Measurements from ENCODE around the gene PRPS2.

Gene PRPS2

GRCh38 chrX:12792711-12793110, 1.5 kb downstream of the PRPS2 start:
- TF ChIP-seq CTCF (IDR thresholded peaks at IDR 0.05) = no peak

DNA sequence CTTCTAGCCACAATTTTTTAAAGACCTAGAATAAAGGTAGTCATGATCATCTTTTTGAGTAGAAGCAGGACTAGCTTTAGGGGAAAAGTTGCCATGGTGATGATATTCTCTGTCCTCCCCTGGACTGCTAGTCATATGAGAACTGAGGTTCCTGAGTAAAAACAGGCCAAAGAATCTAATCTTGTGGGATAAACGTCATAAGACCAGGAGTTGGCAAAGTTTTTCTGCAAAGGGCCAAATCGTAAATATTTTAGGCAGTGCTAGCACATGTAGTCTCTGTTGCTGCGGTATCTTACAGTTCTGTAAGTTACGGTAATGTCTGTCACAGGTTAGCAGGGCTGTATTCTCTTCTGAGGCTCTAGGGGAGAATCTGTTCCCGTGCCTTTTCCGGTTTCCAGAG, 3.4 kb downstream of the PRPS2 start:
- no peak for TF ChIP-seq CTCF (IDR thresholded peaks at IDR 0.05)

DNA sequence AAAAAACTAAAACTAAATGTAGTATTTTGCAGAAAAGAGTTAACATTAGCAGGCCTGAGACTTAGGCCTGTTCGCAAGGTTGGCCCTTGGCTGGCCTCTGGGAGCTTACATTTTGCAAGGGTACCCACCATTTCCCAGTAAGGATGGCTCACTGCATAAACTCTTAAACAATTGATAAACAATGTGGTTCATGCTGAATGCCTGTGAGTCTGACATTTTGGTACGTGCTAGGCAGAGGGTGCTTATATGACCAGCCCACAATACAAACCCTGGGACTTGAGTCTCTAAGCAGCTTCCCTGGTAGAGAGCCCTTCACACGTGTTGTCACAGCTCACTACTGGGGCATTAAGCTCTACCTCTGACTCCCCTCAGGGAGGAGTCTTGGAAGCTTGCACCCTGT, 7.4 kb downstream of the PRPS2 start:
- no peak for TF ChIP-seq CTCF (IDR thresholded peaks at IDR 0.05)

DNA sequence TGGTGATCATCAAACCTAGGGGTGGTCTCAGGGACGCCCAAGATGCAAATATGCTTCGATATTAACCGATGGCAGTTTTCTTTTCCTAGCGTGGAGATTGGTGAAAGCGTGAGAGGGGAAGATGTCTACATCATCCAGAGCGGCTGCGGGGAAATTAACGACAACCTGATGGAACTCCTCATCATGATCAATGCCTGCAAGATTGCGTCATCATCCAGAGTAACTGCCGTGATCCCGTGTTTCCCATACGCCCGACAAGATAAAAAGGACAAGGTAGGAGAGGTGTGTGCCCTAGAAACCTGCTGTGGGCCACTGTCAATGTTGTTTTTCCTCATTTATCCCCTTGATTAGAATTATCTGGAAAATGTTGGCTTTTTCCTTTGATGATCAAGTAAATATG, 7.9 kb downstream of the PRPS2 start:
- no peak for TF ChIP-seq CTCF (IDR thresholded peaks at IDR 0.05)

- no peak for TF ChIP-seq CTCF (IDR thresholded peaks at IDR 0.05)
These were observed 11.5 kb downstream of the PRPS2 start for GRCh38 chrX:12802741-12803140.

DNA sequence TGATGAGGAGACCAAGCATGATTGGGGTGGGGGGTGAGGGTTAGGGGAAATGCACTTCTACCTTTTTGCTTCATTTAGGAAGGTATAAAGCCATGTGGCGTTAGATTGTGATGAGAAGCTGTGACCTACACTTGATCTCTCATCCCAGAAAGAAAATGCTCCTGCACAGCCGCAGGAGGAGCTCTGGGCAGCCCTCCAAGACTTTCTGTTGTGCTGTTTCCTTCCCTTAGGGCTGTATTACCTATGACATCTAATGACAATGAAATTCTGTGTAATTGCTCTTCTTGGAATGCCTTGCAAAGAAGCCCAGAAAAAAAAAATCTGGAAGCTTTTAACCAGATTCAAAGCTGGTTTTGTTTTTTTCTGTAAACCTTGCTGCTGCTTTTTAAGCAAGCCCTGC, 13.4 kb downstream of the PRPS2 start:
- no peak for TF ChIP-seq CTCF (IDR thresholded peaks at IDR 0.05)

DNA sequence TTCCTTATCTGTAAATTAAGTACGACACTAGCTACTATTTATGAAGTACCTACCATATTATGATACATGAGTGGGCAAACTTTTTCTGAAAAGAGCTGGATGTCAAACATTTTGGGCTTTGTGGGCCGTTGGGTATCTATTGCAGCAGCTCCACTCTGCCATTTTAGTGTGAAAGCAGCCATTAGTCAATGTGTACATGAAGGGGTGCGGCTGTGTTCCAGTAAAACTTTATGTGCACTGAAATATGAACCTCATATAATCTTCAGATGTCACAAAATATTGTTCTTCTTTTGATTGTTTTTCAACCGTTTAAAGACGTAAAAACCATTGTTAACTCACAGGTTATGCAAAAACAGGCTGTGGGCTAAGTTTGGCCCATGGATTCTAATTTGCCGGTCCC, 14.1 kb downstream of the PRPS2 start:
- TF ChIP-seq CTCF (IDR thresholded peaks at IDR 0.05) = no peak

DNA sequence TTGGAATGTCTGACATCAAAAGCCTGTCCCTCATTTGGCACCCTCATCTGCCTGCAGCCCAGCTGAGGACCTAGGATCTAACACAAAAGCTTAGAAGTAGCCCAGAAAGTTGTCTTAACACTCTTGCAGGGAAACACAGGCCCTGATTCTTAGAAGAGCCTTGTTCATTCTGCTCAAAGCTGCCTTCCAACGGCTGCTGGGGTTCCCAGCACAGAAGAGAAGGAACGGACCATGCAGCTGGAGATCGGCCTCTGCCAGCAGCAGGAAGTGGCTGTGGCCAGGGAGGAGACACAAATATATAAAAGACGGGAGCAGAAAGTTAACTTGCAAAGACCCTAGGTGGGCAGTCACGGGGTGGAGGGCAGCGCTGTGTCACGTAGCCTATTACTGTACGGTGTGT, 20.4 kb downstream of the PRPS2 start:
- TF ChIP-seq CTCF (IDR thresholded peaks at IDR 0.05) = no peak
